Naive thymus-derived CD8-positive, alpha-beta T cell (primary cell): ENCODE data around the gene SNN. TPM values are rescaled to one million over a fixed set of nuclear protein-coding genes. Genes with fewer than 3 reads are reported as not detected.

ENCODE experiments used
- ATAC-seq, 2 donors: fragments of 150-1000 bp; cut with Tn5 transposase in 1 of 2; sonication (Bioruptor Pico), chemical (Tn5 transposase) in 1 of 2; 1 replicate in 1 of 2; 2 replicates in 1 of 2; pipeline ENCODE4 v1.10.0; 2021; ENCODE audit warnings: mild to moderate bottlenecking in 2 of 2, moderate library complexity in 2 of 2
- POLR2A ChIA-PET: fragments of 350-600 bp; sonication (Branson Sonifier 250); formaldehyde crosslinking; loops from one replicate; lab custom pipeline; 2021; ENCODE audit warnings: antibody characterized with exemption; lab: Charles Lee
- DNase-seq, 10 donors: peaks; one replicate each; pipeline versions ENCODE4 v3.0.0 to v3.0.0-alpha.2; 2020 to 2022
- H3K27ac Mint-ChIP-seq, 10 donors: one replicate each; pipeline ENCODE4 v1.8.0; 2020 to 2022; ENCODE audit warnings: mild to moderate bottlenecking in 10 of 10, mixed read lengths in 10 of 10, moderate library complexity in 4 of 10, inconsistent platforms in 1 of 10
- H3K27me3 Mint-ChIP-seq, 5 donors: one replicate each; pipeline ENCODE4 v1.8.0; 2021 to 2022; ENCODE audit warnings: mixed read lengths in 5 of 5
- H3K36me3 Mint-ChIP-seq, 3 donors: one replicate each; pipeline ENCODE4 v1.8.0; 2020 to 2022; ENCODE audit warnings: mixed read lengths in 3 of 3, mild to moderate bottlenecking in 2 of 3, inconsistent platforms in 1 of 3
- H3K4me1 Mint-ChIP-seq, 4 donors: one replicate each; pipeline ENCODE4 v1.8.0; 2021 to 2022; ENCODE audit warnings: mixed read lengths in 4 of 4
- H3K4me3 Mint-ChIP-seq, 10 donors: one replicate each; pipeline ENCODE4 v1.8.0; 2020 to 2022; ENCODE audit warnings: mild to moderate bottlenecking in 10 of 10, mixed read lengths in 10 of 10, moderate library complexity in 6 of 10, inconsistent platforms in 1 of 10
- H3K9me3 Mint-ChIP-seq, 9 donors: one replicate each; pipeline ENCODE4 v1.8.0; 2020 to 2022; ENCODE audit warnings: mixed read lengths in 9 of 9, mild to moderate bottlenecking in 3 of 9, inconsistent platforms in 1 of 9, moderate library complexity in 1 of 9
- polyA plus RNA-seq, 3 donors: library from polyadenylated mRNA; unstranded; fragments of 300-500 nt; fragmentation: Illumina TruSeq; gene quantifications; one replicate each; pipeline ENCODE4 v1.2.3, GENCODE V29; 2021
- total RNA-seq, 8 experiments: library from RNA in 2 of 8; stranded (reverse) in 2 of 8; gene quantifications; one replicate each; pipeline ENCODE4 v1.2.3 and lab custom pipeline; 2021 to 2026

The SNN gene
- total and polyA plus RNA-seq, 5 experiments from 2014 or later: 16.0 to 26.9 (median 24.4) TPM

DNA sequence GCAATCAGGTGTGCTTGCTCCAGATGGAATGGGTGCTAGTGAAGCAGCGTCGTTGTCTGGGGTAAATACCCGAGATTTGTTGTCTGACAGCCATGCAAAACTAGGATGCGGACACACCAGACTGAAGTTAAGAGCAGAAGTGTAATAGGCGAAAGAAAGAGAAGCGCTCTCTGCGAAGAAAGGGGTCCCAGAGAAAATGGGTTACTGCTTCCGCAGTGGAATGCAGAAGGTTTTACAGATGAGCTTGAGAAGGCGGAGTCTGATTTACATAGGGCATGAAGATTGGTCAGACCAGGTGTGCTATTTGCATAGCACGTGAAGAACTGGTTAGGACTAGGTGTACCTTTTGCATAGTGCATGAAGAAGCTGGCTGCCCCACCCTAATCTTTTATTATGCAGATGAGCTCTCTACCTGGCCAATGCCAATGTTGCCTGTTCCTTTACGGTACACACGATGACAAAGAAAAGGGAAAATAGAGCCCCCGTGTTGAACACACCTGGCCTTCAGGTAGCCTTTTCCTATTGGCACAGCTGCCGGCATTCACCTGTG, 32.0 kb upstream of the SNN start:
- peak overlapping the region in 1 of 10 donors; percentile 69 for H3K4me3 Mint-ChIP-seq
- peaks cover 19 to 34% (median 29%) of the 10 kb centered on the region in 4 donors for H3K4me1 Mint-ChIP-seq
- no peaks in the 10 kb centered on the region for H3K27me3 Mint-ChIP-seq
- POLR2A ChIA-PET: interaction anchor here (0.6 to 1.6 kb wide), 4 partner anchors 13 to 1300 kb away, joined by 4 to 8 read pairs (median 5); partner anchors contain the start of gene LITAF
- H3K9me3 Mint-ChIP-seq: no peaks in the 10 kb centered on the region
- no peaks in the 10 kb centered on the region for H3K36me3 Mint-ChIP-seq
- ATAC-seq (peak in 1 of 2 donors; percentile 93), DNase-seq (peak in 2 of 10 donors; percentile 34 to 36)
- H3K27ac Mint-ChIP-seq: peak overlapping the region in 5 of 10 donors; percentile 5 to 84 (median 32)

DNA sequence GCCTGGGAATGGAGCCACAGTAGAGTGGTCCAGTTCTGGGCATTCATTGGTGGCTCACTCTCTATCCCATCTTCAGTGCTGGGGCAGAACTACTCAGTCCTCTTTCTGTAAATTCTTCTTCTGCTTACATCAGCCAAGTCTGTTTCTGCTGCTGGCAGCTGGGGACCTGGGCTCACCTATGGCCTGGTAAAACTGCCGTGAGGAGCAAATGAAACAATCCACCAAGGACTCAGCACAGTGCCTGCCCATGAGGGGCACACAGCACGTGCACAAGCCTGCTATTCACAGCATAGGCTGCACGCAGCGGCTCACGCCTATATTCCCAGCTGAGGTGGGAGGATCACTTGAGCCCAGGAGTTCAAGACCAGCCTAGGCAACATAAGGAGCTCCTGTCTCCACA, 30.9 kb upstream of the SNN start:
- Mint-ChIP-seq H3K36me3 (no peaks in the 10 kb centered on the region), H3K4me1 (peaks cover 20 to 35% (median 32%) of the 10 kb centered on the region in 4 donors), H3K27ac (peak overlapping the region in 4 of 10 donors; percentile 18 to 43 (median 26)), H3K9me3 (no peaks in the 10 kb centered on the region), H3K27me3 (no peaks in the 10 kb centered on the region), H3K4me3 (no peak overlapping the region)
- DNase-seq: no peak
- no peak for ATAC-seq
- POLR2A ChIA-PET: interaction anchor here (1.7 kb wide), 1 partner anchor 18 kb away, joined by 4 read pairs; no protein-coding TSS in a partner anchor

DNA sequence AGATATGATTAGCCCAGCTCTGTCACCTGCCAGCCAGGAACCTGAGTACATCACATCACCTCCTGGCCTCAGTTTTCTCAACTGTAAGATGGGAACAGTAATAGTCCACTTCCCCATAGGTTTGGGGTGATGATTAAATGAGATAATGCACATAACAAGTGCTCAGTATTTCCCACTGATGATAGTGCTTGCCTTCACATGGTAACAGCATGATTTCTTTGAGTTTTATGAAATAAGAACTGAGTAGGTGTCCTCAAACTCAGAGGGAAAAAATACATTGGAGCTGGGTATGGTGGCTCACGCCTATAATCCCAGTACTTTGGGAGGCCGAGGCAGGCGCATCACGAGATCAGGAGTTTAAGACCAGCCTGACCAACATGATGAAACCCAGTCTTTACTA, 30.1 kb upstream of the SNN start:
- ATAC-seq: no peak
- H3K4me3 Mint-ChIP-seq: no peak overlapping the region
- POLR2A ChIA-PET: interaction anchor here (1.4 to 1.7 kb wide), 2 partner anchors 16 to 19 kb away, joined by 4 to 7 read pairs; no protein-coding TSS in a partner anchor
- H3K27me3 Mint-ChIP-seq: peaks cover 0 to 1% (median 0%) of the 10 kb centered on the region in 5 donors
- peaks cover 23 to 39% (median 36%) of the 10 kb centered on the region in 4 donors for H3K4me1 Mint-ChIP-seq
- no peak for DNase-seq
- no peaks in the 10 kb centered on the region for H3K36me3 Mint-ChIP-seq
- no peaks in the 10 kb centered on the region for H3K9me3 Mint-ChIP-seq
- H3K27ac Mint-ChIP-seq: no peak overlapping the region

- Mint-ChIP-seq H3K27me3 (peaks cover 0 to 1% (median 0%) of the 10 kb centered on the region in 5 donors), H3K27ac (peak overlapping the region in 2 of 10 donors; percentile 1 to 44), H3K9me3 (no peaks in the 10 kb centered on the region), H3K4me1 (peaks cover 22 to 35% (median 30%) of the 10 kb centered on the region in 4 donors), H3K36me3 (no peaks in the 10 kb centered on the region), H3K4me3 (no peak overlapping the region)
- DNase-seq: no peak
- ATAC-seq: no peak
- POLR2A ChIA-PET: interaction anchor here (1.4 to 1.8 kb wide), 3 partner anchors 17 to 52 kb away, joined by 7 to 13 read pairs (median 7); partner anchors contain the start of gene LITAF
Observed at GRCh38 chr16:11639008-11639562, 29.2 kb upstream of the SNN start.

GRCh38 chr16:11639925-11640899, 28.0 kb upstream of the SNN start:
- Mint-ChIP-seq H3K27ac (peak overlapping the region in 8 of 10 donors; percentile 11 to 91 (median 50)), H3K27me3 (peaks cover 0 to 1% (median 0%) of the 10 kb centered on the region in 5 donors), H3K4me3 (peak overlapping the region in 1 of 10 donors; percentile 3), H3K4me1 (peaks cover 18 to 30% (median 25%) of the 10 kb centered on the region in 4 donors), H3K9me3 (no peaks in the 10 kb centered on the region), H3K36me3 (no peaks in the 10 kb centered on the region)
- ATAC-seq: no peak
- POLR2A ChIA-PET: interaction anchor here (0.7 to 2.1 kb wide), 10 partner anchors 13 to 108 kb away, joined by 3 to 13 read pairs (median 5); partner anchors contain the start of gene LITAF
- DNase-seq: peak in 1 of 10 donors; percentile 16

GRCh38 chr16:11640987-11641817, 27.1 kb upstream of the SNN start:
- POLR2A ChIA-PET: interaction anchor here (0.5 to 2.6 kb wide), 16 partner anchors 12 to 1332 kb away, joined by 3 to 13 read pairs (median 4); partner anchors contain the start of gene LITAF
- ATAC-seq: peak; percentile 86 to 88
- Mint-ChIP-seq H3K36me3 (no peaks in the 10 kb centered on the region), H3K27me3 (peaks cover 0 to 1% (median 0%) of the 10 kb centered on the region in 5 donors), H3K9me3 (no peaks in the 10 kb centered on the region), H3K4me3 (peak overlapping the region in 4 of 10 donors; percentile 36 to 42 (median 40)), H3K4me1 (peaks cover 14 to 28% (median 22%) of the 10 kb centered on the region in 4 donors), H3K27ac (peak overlapping the region; percentile 4 to 91 (median 57))
- DNase-seq: peak in 8 of 10 donors; percentile 13 to 74 (median 42)

DNA sequence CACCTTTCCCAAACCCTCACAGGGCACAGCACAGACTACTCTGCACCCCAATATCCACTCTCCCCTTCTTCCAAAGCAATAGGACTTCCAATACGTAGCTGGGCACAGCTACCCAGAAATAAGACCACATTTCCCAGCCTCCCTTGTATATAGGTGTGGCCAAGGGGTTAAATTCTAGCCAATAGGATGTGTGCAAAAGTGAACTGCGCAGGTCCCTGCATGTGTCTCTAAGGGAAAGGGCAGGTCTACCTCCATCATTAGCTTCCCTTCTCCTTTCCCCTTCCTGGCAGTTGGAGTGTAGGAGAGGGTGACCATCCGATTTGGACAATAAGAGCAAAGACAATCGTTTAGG, 25.5 kb upstream of the SNN start:
- Mint-ChIP-seq H3K36me3 (no peaks in the 10 kb centered on the region), H3K27me3 (peaks cover 0 to 4% (median 0%) of the 10 kb centered on the region in 5 donors), H3K9me3 (no peaks in the 10 kb centered on the region), H3K27ac (peak overlapping the region in 4 of 10 donors; percentile 39 to 88 (median 60)), H3K4me3 (peak overlapping the region in 1 of 10 donors; percentile 51), H3K4me1 (peaks cover 14 to 26% (median 22%) of the 10 kb centered on the region in 4 donors)
- DNase-seq (no peak), ATAC-seq (no peak)
- POLR2A ChIA-PET: interaction anchor here (0.6 to 2.6 kb wide), 9 partner anchors 21 to 122 kb away, joined by 3 to 8 read pairs (median 4); no protein-coding TSS in a partner anchor

DNA sequence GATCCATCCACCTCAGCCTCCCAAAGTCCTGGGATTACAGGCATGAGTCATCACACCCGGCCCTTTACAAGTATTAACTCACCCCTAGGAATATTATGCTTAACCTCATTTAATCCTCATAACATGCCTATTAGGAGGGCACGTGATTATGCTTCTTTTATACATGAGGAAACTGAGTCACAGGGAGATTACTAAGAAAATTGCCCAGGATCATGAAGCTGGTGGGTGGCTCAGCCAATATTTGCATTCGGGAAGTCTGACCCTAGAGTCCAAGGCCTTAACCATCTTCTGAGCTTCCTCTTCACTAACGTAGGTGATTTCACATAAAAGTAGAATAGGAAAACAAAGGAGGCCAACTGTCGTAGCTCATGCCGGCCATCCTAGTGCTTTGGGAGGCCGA, 19.0 kb upstream of the SNN start:
- H3K9me3 Mint-ChIP-seq: no peaks in the 10 kb centered on the region
- DNase-seq (no peak), ATAC-seq (no peak)
- H3K4me3 Mint-ChIP-seq: no peak overlapping the region
- POLR2A ChIA-PET: interaction anchor here (1.3 kb wide), 1 partner anchor 19 kb away, joined by 3 read pairs; the partner anchor contains the start of gene SNN
- peaks cover 6 to 18% (median 13%) of the 10 kb centered on the region in 4 donors for H3K4me1 Mint-ChIP-seq
- no peaks in the 10 kb centered on the region for H3K36me3 Mint-ChIP-seq
- H3K27ac Mint-ChIP-seq: peak overlapping the region in 1 of 10 donors; percentile 41
- peaks cover 0 to 2% (median 0%) of the 10 kb centered on the region in 5 donors for H3K27me3 Mint-ChIP-seq

DNA sequence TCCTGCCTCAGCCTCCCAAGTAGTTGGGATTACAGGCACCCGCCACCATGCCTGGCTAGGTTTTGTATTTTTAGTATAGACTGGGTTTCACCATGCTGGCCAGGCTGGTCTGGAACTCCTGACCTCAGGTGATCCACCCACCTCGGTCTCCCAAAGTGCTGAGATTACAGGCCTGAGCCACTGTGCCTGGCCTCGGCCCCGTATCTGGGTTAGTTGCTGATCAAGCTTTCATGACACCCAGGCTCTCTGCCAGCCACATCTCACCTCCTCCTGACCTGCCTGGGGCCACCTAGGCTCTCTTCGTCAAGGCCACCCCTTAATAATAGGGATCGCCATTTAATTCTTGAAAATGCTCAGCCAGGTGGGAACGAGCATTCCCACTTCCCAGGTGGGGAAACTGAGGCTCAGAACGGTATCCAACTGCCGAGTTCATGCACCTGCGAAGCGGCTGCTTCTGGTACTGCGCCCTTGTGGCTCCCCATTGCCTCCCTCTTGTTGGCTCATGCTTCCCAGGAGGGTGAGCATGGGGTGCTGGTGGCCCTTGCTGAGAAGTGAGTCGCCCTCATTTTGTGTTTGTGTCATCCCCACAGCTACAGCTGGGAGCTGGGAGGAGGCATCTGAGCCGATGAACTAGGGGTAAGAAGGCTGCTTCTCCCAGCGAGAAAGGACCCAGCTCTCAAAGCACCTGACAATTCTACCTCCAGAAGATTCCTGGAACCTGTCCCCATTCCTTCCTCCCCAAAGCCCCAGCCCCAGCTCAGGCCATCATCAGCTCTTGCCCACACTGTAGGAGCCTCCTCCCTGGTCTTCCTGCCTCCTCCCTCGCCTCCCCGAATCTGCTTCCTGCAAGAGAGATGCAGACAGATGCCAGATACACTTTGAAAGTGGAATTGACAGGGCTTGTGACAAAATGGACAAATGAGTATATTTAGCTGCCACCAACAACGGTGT, 17.3 kb upstream of the SNN start:
- peak overlapping the region in 1 of 10 donors; percentile 38 for H3K27ac Mint-ChIP-seq
- H3K4me3 Mint-ChIP-seq: no peak overlapping the region
- POLR2A ChIA-PET: interaction anchor here (0.6 to 1.1 kb wide), 2 partner anchors 80 to 97 kb away, joined by 3 read pairs; no protein-coding TSS in a partner anchor
- no peaks in the 10 kb centered on the region for H3K9me3 Mint-ChIP-seq
- peaks cover 9 to 28% (median 21%) of the 10 kb centered on the region in 4 donors for H3K4me1 Mint-ChIP-seq
- DNase-seq: no peak
- peaks cover 0 to 2% (median 0%) of the 10 kb centered on the region in 5 donors for H3K27me3 Mint-ChIP-seq
- no peak for ATAC-seq
- H3K36me3 Mint-ChIP-seq: no peaks in the 10 kb centered on the region

- peaks cover 0 to 2% (median 0%) of the 10 kb centered on the region in 5 donors for H3K27me3 Mint-ChIP-seq
Observed at GRCh38 chr16:11651796-11652195, 16.5 kb upstream of the SNN start.

More at GRCh38 chr16:11651796-11652195, 16.5 kb upstream of the SNN start:
- Mint-ChIP-seq H3K4me3 (no peak overlapping the region), H3K9me3 (no peaks in the 10 kb centered on the region), H3K36me3 (no peaks in the 10 kb centered on the region), H3K27ac (peak overlapping the region in 1 of 10 donors; percentile 38), H3K4me1 (peaks cover 9 to 28% (median 20%) of the 10 kb centered on the region in 4 donors)
- DNase-seq: no peak
- POLR2A ChIA-PET: interaction anchor here (0.7 to 1.1 kb wide), 2 partner anchors 98 to 132 kb away, joined by 3 to 5 read pairs; no protein-coding TSS in a partner anchor
- ATAC-seq: no peak
